Mucosa of descending colon (tissue), 3 donors: ENCODE results near the gene ZNF284. TPM values are rescaled to one million over a fixed set of nuclear protein-coding genes. Genes with fewer than 3 reads are reported as not detected.

Experiments
- ATAC-seq: fragments of 200-7000 bp; cut with Tn5 transposase; one replicate; pipeline ENCODE4 v1.9.1; 2020; ENCODE audit warnings: mild to moderate bottlenecking, moderate library complexity
- DNase-seq, 3 donors: peaks; one replicate each; pipeline ENCODE4 v3.0.0-alpha.2; 2020
- H3K36me3 ChIP-seq: fragments of 200-600 bp; one replicate; pipeline ENCODE4 v1.8.0; 2021; ENCODE audit warnings: low read depth, mild to moderate bottlenecking
- H3K4me1 ChIP-seq: fragments of 200-600 bp; one replicate; pipeline ENCODE4 v1.8.0; 2021; ENCODE audit warnings: low read depth, mild to moderate bottlenecking
- H3K4me3 ChIP-seq: fragments of 200-600 bp; one replicate; pipeline ENCODE4 v1.8.0; 2021; ENCODE audit warnings: mild to moderate bottlenecking
- H3K9me3 ChIP-seq: fragments of 200-600 bp; one replicate; pipeline ENCODE4 v1.8.0; 2021; ENCODE audit warnings: mild to moderate bottlenecking
- CTCF ChIP-seq: fragments of 200-600 bp; IDR thresholded peaks from one replicate; pipeline ENCODE4 v1.8.0; 2022; ENCODE audit warnings: antibody characterized with exemption, mild to moderate bottlenecking
- intact Hi-C, 2 donors: fragments of 100-400 bp; cut with DNase I in 1 of 2; cut with micrococcal nuclease in 1 of 2; formaldehyde crosslinking; loops; one replicate each; pipeline versions ENCODE4 v1.11.0 to v1.11.1; 2022; cut with DNase I, micrococcal nuclease
- total RNA-seq, 3 donors: library from RNA; stranded (reverse); fragmentation: NEBNext Ultra II Directional in 2 of 3; extraction: Animal tissue kit (Norgen Biotek cat#: 25700) in 2 of 3; gene quantifications; one replicate each; pipeline versions ENCODE4 v1.2.1 to v1.2.4, GENCODE V29; 2021 to 2023
- donor health status: DM: no; HTN: no; CAD: no; lungs with moderate emphysema.
- donor health status: DM: no; HTN: no; CAD: no.
- donor health status: DM: no; HTN: yes; CAD: no.

The ZNF284 gene
- total RNA-seq, 3 donors from 2014 or later = 1.9 to 2.3 (median 2.1) TPM

DNA sequence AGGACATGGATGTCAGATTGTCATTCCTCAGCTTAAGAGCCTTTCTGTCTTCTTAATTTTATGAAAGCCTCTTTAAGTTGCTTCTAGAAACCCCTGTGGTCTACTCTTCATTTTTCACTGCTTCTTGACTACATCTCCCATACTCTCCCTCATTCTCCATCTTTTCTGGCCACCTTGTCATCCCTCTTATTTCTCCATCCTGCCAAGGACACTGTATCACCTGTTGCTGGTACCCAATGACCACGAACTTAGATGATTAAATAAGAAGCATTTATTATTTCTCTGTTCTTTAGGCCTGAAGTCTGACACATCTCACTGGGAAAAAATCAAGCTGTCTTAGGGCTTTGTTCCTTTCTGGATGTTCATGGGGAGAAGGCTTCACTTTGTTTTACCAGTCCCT, 10.9 kb upstream of the ZNF284 start:
- intact Hi-C loops = no loop called here
- H3K4me1 ChIP-seq = no peaks in the 10 kb centered on the region
- ATAC-seq = no peak
- H3K36me3 ChIP-seq = peaks cover 6% of the 10 kb centered on the region
- peaks cover 23% of the 10 kb centered on the region for H3K9me3 ChIP-seq
- no peak overlapping the region for H3K4me3 ChIP-seq
- no peak for DNase-seq
- TF ChIP-seq CTCF = no peak

DNA sequence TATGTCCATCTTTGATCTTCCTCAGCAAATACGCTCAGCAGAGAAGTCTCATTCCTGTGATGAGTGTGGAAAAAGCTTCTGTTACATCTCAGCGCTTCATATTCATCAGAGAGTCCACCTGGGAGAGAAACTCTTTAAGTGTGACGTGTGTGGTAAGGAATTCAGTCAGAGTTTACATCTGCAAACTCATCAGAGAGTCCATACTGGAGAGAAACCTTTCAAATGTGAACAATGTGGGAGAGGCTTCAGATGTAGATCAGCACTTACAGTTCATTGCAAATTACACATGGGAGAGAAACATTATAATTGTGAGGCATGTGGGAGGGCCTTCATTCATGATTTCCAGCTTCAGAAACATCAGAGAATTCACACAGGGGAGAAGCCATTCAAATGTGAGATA, 5.7 kb upstream of the ZNF284 start:
- Histone ChIP-seq H3K36me3 (peaks cover 6% of the 10 kb centered on the region), H3K4me3 (no peak overlapping the region), H3K4me1 (no peaks in the 10 kb centered on the region), H3K9me3 (peaks cover 54% of the 10 kb centered on the region)
- ATAC-seq (no peak), DNase-seq (no peak)
- intact Hi-C loops = no loop called here
- no peak for TF ChIP-seq CTCF

- TF ChIP-seq CTCF = no peak
- peaks cover 6% of the 10 kb centered on the region for H3K4me1 ChIP-seq
- no peak for ATAC-seq
- DNase-seq = no peak
- no peaks in the 10 kb centered on the region for H3K36me3 ChIP-seq
- intact Hi-C loops = no loop called here
- H3K4me3 ChIP-seq = no peak overlapping the region
- H3K9me3 ChIP-seq = peaks cover 44% of the 10 kb centered on the region
Observed at GRCh38 chr19:44069415-44069814, 2.5 kb upstream of the ZNF284 start.

- Histone ChIP-seq H3K36me3 (no peaks in the 10 kb centered on the region), H3K9me3 (peaks cover 13% of the 10 kb centered on the region), H3K4me1 (peaks cover 6% of the 10 kb centered on the region), H3K4me3 (no peak overlapping the region)
- no peak for TF ChIP-seq CTCF
- peak; percentile 27 for ATAC-seq
- peak in 1 of 3 donors; percentile 13 for DNase-seq
- intact Hi-C loops = no loop called here
Observed at GRCh38 chr19:44072543-44073401, 813 bp downstream of the ZNF284 start.

GRCh38 chr19:44076325-44076724, 4.4 kb downstream of the ZNF284 start:
- H3K9me3 ChIP-seq = no peaks in the 10 kb centered on the region
- H3K4me1 ChIP-seq = peaks cover 6% of the 10 kb centered on the region
- intact Hi-C loops = no loop called here
- ATAC-seq (no peak), DNase-seq (no peak)
- no peaks in the 10 kb centered on the region for H3K36me3 ChIP-seq
- no peak overlapping the region for H3K4me3 ChIP-seq
- TF ChIP-seq CTCF = no peak
